ENCODE results near the gene CCDC27.

GRCh38 chr1:3799976-3800685, 47.9 kb downstream of the CCDC27 start:
- no peak for TF ChIP-seq EZH2phosphoT487 (IDR thresholded peaks at IDR 0.05; ENCODE audit: borderline replicate concordance)
- no peak for TF ChIP-seq REST (IDR thresholded peaks at IDR 0.05; ENCODE audit: low read depth)
- no peak for TF ChIP-seq POLR2A (IDR thresholded peaks at IDR 0.05; ENCODE audit: borderline replicate concordance, extremely low read depth, insufficient read depth, insufficient read length)
- no peak for TF ChIP-seq EZH2 (IDR thresholded peaks at IDR 0.05)
- no peak for TF ChIP-seq YY1 (IDR thresholded peaks at IDR 0.05; ENCODE audit: extremely low read depth, insufficient replicate concordance, low read depth, low read length)
- TF ChIP-seq POLR2AphosphoS5 (IDR thresholded peaks at IDR 0.05; ENCODE audit: low read depth, low read length), result no peak
- TF ChIP-seq FOSL1 (IDR thresholded peaks at IDR 0.05; ENCODE audit: low read depth), result no peak
- TF ChIP-seq CTCF (IDR thresholded peaks at IDR 0.05 in 2 of 3, conservative IDR thresholded peaks at IDR 0.05 in 1 of 3; ENCODE audit: borderline replicate concordance in 1 of 3, insufficient read depth in 1 of 3, low read depth in 2 of 3, low read length in 2 of 3), result no peak
- no peak for TF ChIP-seq SIN3A (IDR thresholded peaks at IDR 0.05; ENCODE audit: low read depth)
- TF ChIP-seq CEBPB (IDR thresholded peaks at IDR 0.05; ENCODE audit: low read depth), result no peak
- no peak for TF ChIP-seq ELF1 (IDR thresholded peaks at IDR 0.05; ENCODE audit: borderline replicate concordance, low read depth)
- TF ChIP-seq RAD21 (IDR thresholded peaks at IDR 0.05; ENCODE audit: low read depth), result no peak
- no peak for TF ChIP-seq JUND (IDR thresholded peaks at IDR 0.05)

All from HCT116 (cell line).